SK-N-DZ (cell line): ENCODE results near the gene AMDHD2.
"Not testable (repeated sequence)": the region's sequence is repeated elsewhere in the genome, so short reads cannot be mapped to it uniquely, and the experiment has no call there.

Source experiments
- DNase-seq: peaks from one replicate; pipeline ENCODE4 v3.0.0-alpha.2; 2015; ENCODE audit warnings: low spot score
- small RNA-seq, 2 experiments: library from RNA; depleted of rRNA; stranded (forward); fragments of <200 nt; gene quantifications; one replicate each; pipeline ENCODE3, GENCODE V24; 2014

The AMDHD2 gene

GRCh38 chr16:2572704-2573103 is 52.5 kb downstream of the AMDHD2 start:
- not testable (repeated sequence) for DNase-seq

DNA sequence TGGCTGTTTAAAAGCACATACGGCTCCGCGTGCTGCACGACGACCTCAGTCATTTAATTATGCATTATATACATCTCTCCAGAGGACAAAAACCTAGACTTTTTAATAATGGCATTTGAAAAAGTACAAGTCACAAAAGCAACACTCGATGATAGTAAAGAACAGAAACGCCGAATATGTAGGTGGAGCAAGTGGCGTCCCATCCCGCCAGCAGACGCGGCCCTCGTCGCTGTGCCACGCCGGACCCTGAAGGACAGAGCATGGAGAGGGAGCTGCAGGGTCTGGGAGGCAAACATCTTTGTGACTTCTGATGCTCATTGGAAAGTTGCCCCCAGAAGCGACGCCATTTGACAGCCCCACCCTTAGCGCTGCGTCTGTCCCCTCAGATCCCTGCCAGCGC is 55.7 kb downstream of the AMDHD2 start:
- not testable (repeated sequence) for DNase-seq

DNA sequence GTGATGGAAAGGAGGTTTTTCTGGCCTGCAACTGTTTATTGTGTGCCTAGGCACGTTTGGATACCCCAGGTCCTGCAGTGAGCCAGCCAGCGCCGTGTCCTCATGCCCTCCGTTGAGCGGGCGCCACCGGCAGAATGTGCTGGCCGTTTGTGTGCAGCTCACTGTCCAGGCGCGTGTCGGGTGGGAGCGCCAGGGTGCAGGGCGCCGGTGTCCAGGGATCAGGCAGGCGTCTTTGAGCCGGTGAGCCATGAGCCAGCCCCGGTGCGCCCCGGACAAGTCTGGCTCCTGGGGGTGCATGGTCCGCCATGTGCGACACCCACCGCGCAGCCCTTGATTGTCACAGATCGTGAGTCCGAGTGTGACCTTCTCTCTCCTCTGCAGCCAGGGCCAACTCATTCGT is 56.9 kb downstream of the AMDHD2 start:
- not testable (repeated sequence) for DNase-seq

- DNase-seq: not testable (repeated sequence)
Measured at GRCh38 chr16:2578905-2579304, 58.7 kb downstream of the AMDHD2 start.

DNA sequence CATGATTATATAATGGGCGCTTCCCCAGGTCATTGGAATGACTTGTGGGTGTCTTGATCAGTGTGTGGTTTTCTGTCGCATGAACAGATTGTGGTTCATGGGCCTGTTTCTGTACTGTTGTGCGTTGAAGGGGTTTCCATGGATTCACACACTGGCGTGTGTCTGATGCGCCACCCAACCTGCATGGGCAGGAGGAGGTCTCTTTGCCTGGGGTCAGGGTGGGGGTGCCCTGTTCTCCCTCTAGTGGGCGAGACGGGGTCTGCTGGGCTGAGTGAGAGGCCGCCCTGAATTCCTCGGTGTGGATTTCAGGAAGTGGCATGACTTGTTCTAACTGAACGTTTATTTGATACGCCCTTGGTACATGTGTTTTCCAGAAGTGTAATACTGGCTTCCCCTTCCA is 60.0 kb downstream of the AMDHD2 start:
- not testable (repeated sequence) for DNase-seq

GRCh38 chr16:2580818-2581217 is 60.6 kb downstream of the AMDHD2 start:
- DNase-seq: not testable (repeated sequence)

Small RNA genes within 50 kb of the gene (small RNA-seq; reads per million reads assigned to genes)
- 0 reads per million in 2 experiments for gene AC093525.1
- gene MIR3178: 0.05 to 0.09 reads per million in 2 experiments
